ENCODE data around the gene STK16. TPM values are rescaled to one million over a fixed set of nuclear protein-coding genes. Genes with fewer than 3 reads are reported as not detected.

The STK16 gene
- total and polyA plus RNA-seq, 8 donors, result 1.2 to 55.9 (median 36.4) TPM

DNA sequence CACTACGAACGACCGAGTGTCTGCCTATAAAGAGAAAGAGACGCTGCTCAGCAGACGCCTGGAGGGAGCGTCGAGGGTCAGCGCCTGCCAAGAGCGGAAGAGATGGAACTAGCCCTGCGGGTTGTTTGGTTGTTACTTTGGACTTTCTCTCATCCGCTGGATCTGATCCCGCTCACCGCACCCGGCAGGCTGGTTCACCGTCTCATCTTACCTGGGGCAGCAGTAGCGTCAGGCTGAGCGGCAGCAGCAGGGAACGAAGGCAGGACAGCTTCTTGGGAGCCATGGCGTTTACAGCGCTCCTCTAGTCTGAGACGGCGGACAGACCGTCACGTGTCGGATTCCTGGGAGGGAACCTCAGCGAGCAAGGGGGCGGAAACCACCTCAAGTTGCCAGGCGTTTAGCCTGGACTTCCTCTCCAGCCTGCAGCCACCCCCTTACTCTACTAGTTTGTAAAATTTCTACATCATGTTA, 2.0 kb upstream of the STK16 start:
- TF ChIP-seq POLR2AphosphoS5 (IDR thresholded peaks at IDR 0.05) (no peak), EP300 (IDR thresholded peaks at IDR 0.05) (no peak), POLR2A (IDR thresholded peaks at IDR 0.05) (no peak)
- TF ChIP-seq, protein P1, sequence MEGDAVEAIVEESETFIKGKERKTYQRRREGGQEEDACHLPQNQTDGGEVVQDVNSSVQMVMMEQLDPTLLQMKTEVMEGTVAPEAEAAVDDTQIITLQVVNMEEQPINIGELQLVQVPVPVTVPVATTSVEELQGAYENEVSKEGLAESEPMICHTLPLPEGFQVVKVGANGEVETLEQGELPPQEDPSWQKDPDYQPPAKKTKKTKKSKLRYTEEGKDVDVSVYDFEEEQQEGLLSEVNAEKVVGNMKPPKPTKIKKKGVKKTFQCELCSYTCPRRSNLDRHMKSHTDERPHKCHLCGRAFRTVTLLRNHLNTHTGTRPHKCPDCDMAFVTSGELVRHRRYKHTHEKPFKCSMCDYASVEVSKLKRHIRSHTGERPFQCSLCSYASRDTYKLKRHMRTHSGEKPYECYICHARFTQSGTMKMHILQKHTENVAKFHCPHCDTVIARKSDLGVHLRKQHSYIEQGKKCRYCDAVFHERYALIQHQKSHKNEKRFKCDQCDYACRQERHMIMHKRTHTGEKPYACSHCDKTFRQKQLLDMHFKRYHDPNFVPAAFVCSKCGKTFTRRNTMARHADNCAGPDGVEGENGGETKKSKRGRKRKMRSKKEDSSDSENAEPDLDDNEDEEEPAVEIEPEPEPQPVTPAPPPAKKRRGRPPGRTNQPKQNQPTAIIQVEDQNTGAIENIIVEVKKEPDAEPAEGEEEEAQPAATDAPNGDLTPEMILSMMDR (IDR thresholded peaks at IDR 0.05), result no peak
- intact Hi-C loops (cut with DNase I; ENCODE audit: low total_unique reads), result no loop called here
- Histone ChIP-seq H3K27me3 (no peaks in the 10 kb centered on the region), H3K4me1 (peaks cover 23 to 40% (median 38%) of the 10 kb centered on the region in 4 donors), H3K27ac (peak overlapping the region in 1 of 5 donors; percentile 27), H3K4me3 (peak overlapping the region; percentile 4 to 25 (median 21)), H3K36me3 (peaks cover 5 to 37% (median 20%) of the 10 kb centered on the region in 4 donors), H3K9me3 (no peaks in the 10 kb centered on the region)
- WGBS, 5 donors, result 40 to 53% (median 45%) methylated on average over 24 to 28 of the region's 28 CpGs
- peak in 1 of 2 donors; percentile 50 for DNase-seq

DNA sequence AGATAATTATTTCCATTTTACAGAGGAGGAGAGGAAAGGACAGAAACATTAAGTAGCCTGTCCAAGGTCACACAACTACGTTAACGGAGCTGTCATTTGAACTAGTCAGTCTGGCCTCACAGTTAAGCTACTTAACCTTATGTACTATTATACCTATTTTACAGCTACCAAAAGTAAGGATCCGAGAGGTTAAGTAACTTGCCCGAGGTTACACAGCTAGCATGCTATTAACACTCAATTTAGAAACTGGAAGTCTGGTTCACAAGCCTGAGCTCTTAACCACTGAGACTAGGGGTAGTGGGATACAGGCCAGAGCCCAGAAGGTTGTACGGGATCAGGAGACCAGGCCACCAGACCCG, 511 bp upstream of the STK16 start:
- intact Hi-C loops (cut with DNase I; ENCODE audit: low total_unique reads), result no loop called here
- 29 to 45% (median 41%) methylated on average over 6 of the region's 6 CpGs for WGBS, 5 donors
- Histone ChIP-seq H3K9me3 (no peaks in the 10 kb centered on the region), H3K4me1 (peaks cover 38 to 54% (median 52%) of the 10 kb centered on the region in 4 donors), H3K36me3 (peaks cover 0 to 29% (median 15%) of the 10 kb centered on the region in 4 donors), H3K27ac (peak overlapping the region; percentile 91 to 98 (median 97)), H3K4me3 (peak overlapping the region; percentile 77 to 95 (median 82)), H3K27me3 (no peaks in the 10 kb centered on the region)
- TF ChIP-seq EP300 (IDR thresholded peaks at IDR 0.05), result no peak
- TF ChIP-seq POLR2A (IDR thresholded peaks at IDR 0.05), result no peak
- TF ChIP-seq POLR2AphosphoS5 (IDR thresholded peaks at IDR 0.05), result no peak
- TF ChIP-seq, protein P1 (IDR thresholded peaks at IDR 0.05), result no peak
- no peak for DNase-seq

DNA sequence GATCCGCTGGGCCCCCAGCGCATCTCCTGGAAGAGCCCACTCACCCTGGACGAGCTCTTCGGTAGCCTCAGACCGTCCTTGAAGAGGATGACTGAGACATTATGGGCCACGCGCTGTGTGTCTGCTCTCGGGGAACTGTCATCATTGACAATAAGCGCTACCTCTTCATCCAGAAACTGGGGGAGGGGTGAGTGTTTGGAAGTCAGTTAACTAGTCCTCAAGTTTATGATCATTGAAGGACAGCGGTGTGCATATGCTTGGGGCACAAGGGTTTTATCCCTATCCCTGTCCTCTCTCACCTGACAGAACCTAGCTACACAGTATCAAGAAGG, 586 bp downstream of the STK16 start:
- TF ChIP-seq EP300 (IDR thresholded peaks at IDR 0.05), result no peak
- TF ChIP-seq POLR2AphosphoS5 (IDR thresholded peaks at IDR 0.05), result no peak
- TF ChIP-seq, protein P1 (IDR thresholded peaks at IDR 0.05), result no peak
- no peak for TF ChIP-seq POLR2A (IDR thresholded peaks at IDR 0.05)
- peak overlapping the region; percentile 91 to 98 (median 97) for H3K27ac ChIP-seq
- peaks cover 8 to 34% (median 22%) of the 10 kb centered on the region in 4 donors for H3K36me3 ChIP-seq
- intact Hi-C loops (cut with DNase I; ENCODE audit: low total_unique reads), result no loop called here
- H3K4me1 ChIP-seq, result peaks cover 49 to 65% (median 63%) of the 10 kb centered on the region in 4 donors
- no peaks in the 10 kb centered on the region for H3K27me3 ChIP-seq
- H3K9me3 ChIP-seq, result no peaks in the 10 kb centered on the region
- 11 to 18% (median 16%) methylated on average over 6 to 10 of the region's 10 CpGs for WGBS, 5 donors
- peak overlapping the region; percentile 77 to 95 (median 82) for H3K4me3 ChIP-seq
- no peak for DNase-seq

DNA sequence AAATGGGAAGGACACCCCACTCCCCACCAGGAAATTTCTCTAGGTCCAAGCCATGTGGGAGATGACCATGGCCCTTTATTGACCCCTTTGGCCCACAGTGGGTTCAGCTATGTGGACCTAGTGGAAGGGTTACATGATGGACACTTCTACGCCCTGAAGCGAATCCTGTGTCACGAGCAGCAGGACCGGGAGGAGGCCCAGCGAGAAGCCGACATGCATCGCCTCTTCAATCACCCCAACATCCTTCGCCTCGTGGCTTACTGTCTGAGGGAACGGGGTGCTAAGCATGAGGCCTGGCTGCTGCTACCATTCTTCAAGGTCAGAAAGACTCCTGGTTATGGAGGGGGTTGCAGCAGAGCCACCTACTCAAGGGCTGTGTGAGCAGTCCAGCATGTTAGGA, 1.3 kb downstream of the STK16 start:
- Histone ChIP-seq H3K27me3 (no peaks in the 10 kb centered on the region), H3K4me3 (no peak overlapping the region), H3K4me1 (peaks cover 55 to 72% (median 70%) of the 10 kb centered on the region in 4 donors), H3K9me3 (no peaks in the 10 kb centered on the region), H3K36me3 (peaks cover 14 to 41% (median 28%) of the 10 kb centered on the region in 4 donors), H3K27ac (peak overlapping the region in 4 of 5 donors; percentile 94 to 98 (median 98))
- no peak for DNase-seq
- no peak for TF ChIP-seq EP300 (IDR thresholded peaks at IDR 0.05)
- no peak for TF ChIP-seq POLR2AphosphoS5 (IDR thresholded peaks at IDR 0.05)
- no peak for TF ChIP-seq POLR2A (IDR thresholded peaks at IDR 0.05)
- TF ChIP-seq, protein P1 (IDR thresholded peaks at IDR 0.05), result no peak
- 90 to 96% (median 94%) methylated on average over 10 of the region's 10 CpGs for WGBS, 5 donors
- intact Hi-C loops (cut with DNase I; ENCODE audit: low total_unique reads), result no loop called here

Data from stomach (tissue), 9 donors.